HL-60/S4 treated with phorbol 12-myristate 13-acetate at 8.2 ng/mL for 4 days and 3 days (cell line): ENCODE results near the gene SMC1B.
"Not testable (repeated sequence)": the region's sequence is repeated elsewhere in the genome, so short reads cannot be mapped to it uniquely, and the experiment has no call there.

Experiments used
- in situ Hi-C: fragments of 300-500 bp; cut with MboI; formaldehyde crosslinking; loops from 2 replicates; pipeline ENCODE4 v1.15.0; 2022; ENCODE audit warnings: low sequenced_read_pairs

Gene SMC1B

GRCh38 chr22:45357490-45357889 lies 55.9 kb downstream of the SMC1B start:
- in situ Hi-C loops: no loop called here

DNA sequence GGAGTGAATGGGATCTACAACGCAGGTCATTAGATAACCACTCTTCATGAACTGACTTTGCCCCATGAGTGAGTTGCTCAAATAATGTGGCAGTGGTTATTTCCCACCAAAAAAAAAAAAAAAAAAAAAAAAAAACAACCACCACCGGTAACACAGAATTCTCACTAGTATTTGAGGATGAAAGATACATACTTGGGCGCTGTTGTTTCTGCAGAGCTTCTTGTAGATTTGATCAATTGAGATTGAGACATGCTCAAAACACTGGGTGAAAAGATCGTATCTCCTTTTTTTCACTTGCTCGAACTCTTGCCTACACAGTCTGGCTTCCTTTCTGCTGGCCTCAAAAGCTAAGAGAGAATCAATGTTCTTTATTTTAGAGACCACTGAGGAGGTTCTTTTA lies 59.6 kb downstream of the SMC1B start:
- in situ Hi-C loops: no loop called here

GRCh38 chr22:45352757-45353156 lies 60.6 kb downstream of the SMC1B start:
- in situ Hi-C loops: not testable (repeated sequence)

GRCh38 chr22:45351956-45352355 lies 61.4 kb downstream of the SMC1B start:
- in situ Hi-C loops: no loop called here

- in situ Hi-C loops: no loop called here
These were observed 63.5 kb downstream of the SMC1B start for GRCh38 chr22:45349916-45350315.

DNA sequence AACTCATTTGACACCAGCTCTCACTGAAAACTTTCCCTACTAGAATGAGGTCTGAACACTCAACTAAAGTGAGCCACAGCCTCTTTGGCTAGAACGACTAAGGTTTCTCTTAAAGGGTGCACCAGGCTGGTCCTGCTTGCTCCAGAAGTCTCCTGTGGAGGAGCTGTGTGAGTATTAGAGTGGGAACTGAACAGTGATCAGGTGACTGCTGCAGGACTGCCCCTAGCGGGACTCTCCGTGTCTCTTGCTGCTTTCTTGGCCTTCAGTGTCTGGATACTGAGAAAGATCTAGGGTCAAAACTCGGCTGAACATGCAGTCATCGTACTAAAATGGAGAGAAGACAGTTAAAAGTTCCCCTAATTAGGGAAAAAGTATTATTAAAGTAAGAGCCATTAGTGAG lies 69.1 kb downstream of the SMC1B start:
- in situ Hi-C loops: no loop called here

- in situ Hi-C loops: no loop called here
These were observed 70.3 kb downstream of the SMC1B start for GRCh38 chr22:45343143-45343542.

DNA sequence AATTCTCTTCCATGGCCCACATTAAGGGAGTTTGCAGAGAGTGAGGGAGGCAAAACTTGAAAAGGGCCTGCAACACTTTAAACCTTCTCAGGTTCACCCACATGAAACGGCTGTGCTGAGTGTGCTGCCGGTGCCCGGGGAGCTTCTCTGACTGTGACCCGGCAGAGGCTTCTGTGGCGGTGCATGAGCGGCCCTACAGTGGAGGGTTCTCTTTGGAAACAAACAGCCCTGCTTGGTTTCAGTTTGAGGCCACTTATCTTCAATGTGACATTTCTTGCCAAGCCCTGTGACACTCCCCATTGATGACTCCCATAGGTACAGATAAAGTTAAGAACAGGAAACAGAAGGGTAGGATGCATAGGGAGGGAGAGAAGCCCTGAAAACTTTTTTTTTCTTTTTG lies 71.9 kb downstream of the SMC1B start:
- in situ Hi-C loops: no loop called here

- in situ Hi-C loops: no loop called here
These were observed 73.1 kb downstream of the SMC1B start for GRCh38 chr22:45340323-45340722.

DNA sequence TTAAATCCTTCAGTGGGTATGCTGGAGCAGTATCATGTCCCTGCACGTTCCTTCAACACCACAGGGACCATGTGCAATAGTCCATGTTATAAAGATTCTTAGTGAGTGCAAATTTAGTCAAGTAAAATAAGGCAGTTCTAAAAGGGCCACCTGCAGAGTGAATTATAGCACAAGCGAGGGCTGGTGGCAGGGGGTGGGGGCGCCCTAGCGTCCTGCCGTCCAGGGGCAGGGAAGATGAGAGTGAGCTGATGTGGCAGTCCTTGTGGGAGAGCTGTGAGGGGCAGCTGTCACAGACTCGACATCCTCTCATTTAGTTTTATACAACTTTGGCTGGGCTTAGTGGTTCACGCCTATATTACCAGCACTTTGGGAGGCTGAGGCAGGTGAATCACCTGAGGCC lies 74.6 kb downstream of the SMC1B start:
- in situ Hi-C loops: no loop called here

DNA sequence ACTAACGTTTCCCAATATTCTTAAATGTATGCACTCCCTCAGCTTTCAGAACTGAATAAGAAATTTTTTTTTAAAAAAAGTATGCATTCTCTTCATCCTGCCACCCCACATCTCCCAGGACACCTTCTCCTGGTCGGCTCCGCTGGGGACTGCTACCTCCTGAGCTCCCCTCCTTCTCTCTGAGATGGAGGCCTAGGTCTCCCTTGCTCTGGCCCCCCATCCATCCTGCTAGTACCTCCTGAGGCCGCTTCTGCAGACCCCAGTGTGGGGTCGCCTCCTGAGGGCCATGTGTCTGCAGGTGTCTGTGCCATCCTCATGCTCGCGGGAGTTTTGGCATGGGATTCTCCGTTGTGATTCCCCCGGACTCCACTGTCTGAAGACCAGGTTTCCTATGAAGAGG lies 75.9 kb downstream of the SMC1B start:
- in situ Hi-C loops: no loop called here

DNA sequence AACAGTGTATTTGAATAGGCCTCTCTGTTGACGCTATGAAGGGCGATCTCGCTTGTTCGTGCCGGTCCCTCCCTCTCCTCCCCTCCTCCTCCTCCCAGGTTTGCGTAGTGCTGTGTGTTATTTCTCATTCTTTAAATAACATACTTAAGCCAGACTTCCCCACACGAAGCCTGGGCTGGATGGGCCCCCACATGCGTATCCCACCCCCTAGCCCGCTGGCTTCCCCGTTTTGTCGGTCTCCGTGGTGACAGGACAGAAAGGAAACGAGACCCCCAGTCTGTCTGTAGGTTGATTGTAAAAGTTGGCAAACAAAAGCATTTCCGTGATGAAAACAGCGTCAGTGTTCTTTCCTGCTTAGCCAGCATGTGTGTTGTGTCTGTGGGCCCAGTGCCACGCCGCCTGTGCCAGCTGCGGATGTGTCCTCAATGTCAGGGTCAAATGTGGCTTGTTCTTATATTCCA lies 76.4 kb downstream of the SMC1B start:
- in situ Hi-C loops: no loop called here

DNA sequence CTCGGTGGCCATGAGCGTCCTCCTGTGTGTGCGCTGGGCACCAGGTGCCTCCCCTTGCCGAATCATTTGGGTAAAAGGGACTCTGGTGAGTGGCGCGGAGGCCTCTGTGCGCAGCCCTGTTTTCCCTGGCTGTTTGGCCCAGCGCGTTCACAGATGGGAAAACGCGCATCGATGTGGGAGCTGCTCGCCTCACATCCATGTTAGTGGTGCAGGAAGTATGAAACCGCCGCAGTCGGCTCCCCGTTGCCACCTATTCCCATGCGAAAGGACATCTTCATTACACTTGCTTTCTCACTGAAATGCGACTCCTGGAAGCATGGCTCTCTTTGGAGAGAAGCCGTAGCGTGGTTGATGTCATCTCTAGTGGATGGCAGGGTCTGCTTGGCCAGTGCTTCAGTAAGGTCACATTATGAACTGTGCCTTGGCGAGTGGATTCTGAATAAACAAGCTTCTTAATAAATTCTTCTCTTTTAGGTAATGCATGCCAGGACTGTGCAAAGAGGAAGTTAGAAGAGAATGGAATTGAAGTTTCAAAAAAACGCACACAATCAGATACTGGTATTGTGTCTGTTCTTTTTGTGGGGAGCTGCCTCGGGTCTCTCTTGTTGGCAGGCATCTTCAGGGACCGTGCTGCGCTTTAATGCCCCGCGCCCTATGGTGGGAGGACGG lies 77.4 kb downstream of the SMC1B start:
- in situ Hi-C loops: no loop called here

DNA sequence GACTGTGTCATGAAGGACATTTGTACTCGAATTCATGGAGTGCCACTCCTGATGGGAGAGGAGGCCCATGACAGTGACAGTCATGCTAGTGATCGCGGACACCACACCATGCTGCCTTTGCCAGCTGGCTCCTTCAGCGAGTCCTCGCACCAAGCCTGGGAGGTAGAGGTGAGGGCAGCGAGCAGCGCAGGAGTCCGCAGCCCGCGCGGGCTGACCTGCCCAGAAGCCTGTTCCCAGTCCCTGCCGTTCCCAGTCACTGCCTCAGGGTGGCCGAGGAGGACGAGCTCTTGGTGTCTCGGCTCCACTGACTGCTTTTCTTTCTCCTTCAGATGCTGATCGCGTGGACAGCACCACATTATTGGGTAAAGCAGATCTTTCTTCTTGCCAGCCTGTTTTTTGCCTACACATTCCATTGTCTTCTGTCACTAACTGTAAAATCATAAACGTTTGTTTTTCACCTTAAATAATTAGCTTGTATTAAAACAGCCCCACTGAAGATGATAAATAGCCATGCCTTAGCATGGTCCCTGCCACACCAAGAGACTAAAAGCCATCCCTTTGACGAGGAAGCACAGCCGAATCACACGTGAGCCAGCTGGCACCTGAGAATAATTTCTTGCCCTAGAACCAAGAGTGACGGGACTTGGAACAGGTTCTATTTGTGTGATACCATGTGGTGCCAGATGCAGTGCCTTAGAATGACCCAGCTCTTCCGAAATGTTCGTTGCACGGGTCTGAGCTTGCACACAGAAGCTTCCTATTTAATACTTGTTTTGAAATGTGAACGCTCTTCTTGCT lies 78.2 kb downstream of the SMC1B start:
- in situ Hi-C loops: no loop called here

- in situ Hi-C loops: no loop called here
These were observed 78.9 kb downstream of the SMC1B start for GRCh38 chr22:45334528-45334927.

DNA sequence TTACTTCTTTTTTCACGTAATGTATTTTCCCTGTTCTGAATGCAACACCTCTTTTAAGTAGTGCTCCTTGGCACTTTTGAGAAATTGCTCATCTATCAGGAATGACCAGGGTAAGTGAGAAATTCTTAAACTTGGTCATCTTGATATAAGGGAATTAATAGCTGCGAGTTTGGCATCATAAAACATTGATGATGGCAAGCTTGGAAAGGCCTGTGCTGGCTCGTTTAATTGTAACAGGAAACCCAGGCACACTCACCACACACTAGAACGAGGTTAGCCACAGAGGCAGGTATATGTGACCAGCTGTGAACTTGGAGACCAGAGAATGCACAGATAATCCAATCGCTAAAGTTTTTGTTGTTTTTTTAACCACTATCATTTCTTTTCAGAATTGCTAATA lies 79.3 kb downstream of the SMC1B start:
- in situ Hi-C loops: no loop called here

GRCh38 chr22:45332001-45332400 lies 81.4 kb downstream of the SMC1B start:
- in situ Hi-C loops: no loop called here

GRCh38 chr22:45331486-45331885 lies 81.9 kb downstream of the SMC1B start:
- in situ Hi-C loops: no loop called here

GRCh38 chr22:45330548-45330947 lies 82.9 kb downstream of the SMC1B start:
- in situ Hi-C loops: no loop called here

- in situ Hi-C loops: no loop called here
These were observed 83.9 kb downstream of the SMC1B start for GRCh38 chr22:45329530-45329936.

DNA sequence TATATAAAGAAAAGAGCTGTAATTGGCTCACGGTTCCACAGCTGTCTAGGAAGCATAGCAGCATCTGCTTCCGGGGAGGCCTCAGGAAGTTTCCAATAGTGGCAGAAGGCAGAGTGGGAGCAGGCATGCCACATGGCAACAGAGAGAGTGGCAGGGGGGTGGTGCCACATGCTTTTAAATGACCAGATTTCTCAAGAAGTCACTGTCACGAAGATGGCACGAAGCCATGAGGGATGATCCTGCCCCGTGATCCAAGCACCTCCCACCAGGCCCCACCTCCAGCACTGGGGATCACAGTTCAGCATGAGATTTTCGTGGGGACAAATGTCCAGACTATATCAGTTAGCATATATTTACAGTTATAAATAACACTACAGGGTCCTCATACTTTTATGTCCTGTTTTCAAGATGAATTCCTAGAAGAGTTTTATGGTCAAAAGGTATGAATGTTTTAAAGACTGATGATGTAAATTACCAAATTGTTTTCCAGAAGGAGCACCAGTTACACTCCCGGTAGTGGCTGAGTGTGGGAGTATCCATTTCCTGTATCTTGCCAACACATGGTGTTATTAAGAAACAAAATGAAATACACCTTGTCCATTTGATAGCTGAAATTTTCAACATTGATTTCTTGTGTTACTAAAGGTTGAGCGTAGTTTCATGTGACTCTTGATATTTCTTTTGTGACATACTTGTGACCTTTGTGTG lies 84.4 kb downstream of the SMC1B start:
- in situ Hi-C loops: no loop called here

- in situ Hi-C loops: not testable (repeated sequence)
These were observed 85.1 kb downstream of the SMC1B start for GRCh38 chr22:45328261-45328660.
